ENCODE data around the gene IL34.

IL34 gene

DNA sequence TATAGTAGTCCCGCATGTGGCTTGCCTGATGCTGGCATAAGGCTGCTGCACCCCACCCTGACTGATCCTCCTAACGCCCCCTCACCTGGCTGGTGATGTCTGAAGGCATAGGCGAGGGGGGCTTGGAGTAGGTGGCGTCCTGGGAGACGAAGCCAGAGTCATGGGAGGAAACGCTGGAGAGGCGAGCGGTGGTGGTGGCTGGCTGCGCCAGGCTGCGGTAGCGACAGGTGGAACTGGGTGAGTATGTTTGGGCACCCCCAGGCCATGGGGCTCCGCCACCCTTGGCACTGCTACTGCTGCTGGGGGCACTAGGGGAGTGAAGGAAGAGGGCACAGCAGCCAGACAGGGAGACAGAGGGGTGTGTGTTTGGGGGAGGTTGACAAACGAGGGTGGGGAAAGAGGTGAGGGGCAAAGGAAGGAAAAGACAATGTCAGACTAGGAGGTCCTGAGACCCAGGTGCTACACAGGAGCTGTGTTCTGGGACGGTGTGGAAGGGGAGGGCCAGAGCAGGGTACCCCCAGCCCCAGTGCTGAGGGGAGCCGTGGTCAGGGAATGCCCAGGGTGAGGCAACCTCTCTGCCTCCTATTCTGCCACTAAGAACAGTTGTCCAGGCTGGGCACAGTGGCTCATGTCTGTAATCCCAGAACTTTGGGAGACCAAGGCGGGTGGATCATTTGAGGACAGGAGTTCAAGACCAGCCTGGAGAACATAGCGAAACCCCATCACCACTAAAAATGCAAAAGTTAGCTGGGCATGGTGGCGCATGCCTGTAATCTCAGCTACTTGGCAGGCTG, 28.1 kb downstream of the IL34 start:
- TF ChIP-seq, protein P1, sequence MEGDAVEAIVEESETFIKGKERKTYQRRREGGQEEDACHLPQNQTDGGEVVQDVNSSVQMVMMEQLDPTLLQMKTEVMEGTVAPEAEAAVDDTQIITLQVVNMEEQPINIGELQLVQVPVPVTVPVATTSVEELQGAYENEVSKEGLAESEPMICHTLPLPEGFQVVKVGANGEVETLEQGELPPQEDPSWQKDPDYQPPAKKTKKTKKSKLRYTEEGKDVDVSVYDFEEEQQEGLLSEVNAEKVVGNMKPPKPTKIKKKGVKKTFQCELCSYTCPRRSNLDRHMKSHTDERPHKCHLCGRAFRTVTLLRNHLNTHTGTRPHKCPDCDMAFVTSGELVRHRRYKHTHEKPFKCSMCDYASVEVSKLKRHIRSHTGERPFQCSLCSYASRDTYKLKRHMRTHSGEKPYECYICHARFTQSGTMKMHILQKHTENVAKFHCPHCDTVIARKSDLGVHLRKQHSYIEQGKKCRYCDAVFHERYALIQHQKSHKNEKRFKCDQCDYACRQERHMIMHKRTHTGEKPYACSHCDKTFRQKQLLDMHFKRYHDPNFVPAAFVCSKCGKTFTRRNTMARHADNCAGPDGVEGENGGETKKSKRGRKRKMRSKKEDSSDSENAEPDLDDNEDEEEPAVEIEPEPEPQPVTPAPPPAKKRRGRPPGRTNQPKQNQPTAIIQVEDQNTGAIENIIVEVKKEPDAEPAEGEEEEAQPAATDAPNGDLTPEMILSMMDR (IDR thresholded peaks at IDR 0.05; ENCODE audit: insufficient read depth, low read depth, low read length, missing control alignments) = no peak

DNA sequence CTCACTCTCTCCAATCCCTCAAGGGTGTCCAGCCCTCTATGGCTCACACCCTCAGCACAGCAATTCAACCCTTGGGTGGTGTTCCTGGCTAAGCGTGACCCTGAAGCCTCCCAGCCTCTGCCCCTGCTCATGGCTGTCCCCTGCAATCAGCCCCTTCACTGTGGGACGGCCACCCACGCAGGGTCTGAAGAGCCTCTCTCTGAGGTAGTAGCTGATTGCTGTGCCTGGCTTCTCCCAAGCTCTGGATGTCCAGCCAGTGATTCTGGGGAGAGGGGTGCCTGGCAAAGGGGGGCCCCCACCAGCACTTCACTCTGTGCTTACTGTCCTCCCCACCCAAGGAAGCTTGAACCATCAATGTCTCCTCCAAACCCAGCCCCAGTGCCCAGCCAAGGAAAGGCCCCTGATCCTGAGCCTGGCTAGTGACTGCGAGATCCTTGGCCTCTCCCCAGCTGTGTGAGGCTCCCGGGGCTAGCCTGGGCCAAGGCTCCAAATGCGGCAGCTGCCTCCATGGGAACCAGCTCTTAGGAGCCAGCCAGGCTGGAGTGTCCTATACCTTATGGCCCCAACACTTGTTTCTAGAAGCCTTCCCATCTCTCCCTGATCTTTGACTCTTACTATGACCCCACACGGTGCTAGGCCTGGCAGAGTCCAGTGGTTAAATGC, 29.6 kb downstream of the IL34 start:
- DNase-seq (ENCODE audit: low read depth) = no peak
- no peak overlapping the region for H3K4me3 ChIP-seq (ENCODE audit: low read depth, low read length)
- TF ChIP-seq, protein P1 (IDR thresholded peaks at IDR 0.05; ENCODE audit: insufficient read depth, low read depth, low read length, missing control alignments) = no peak

More for the DNA sequence above, 28.1 kb downstream of the IL34 start:
- H3K4me3 ChIP-seq (ENCODE audit: low read depth, low read length) = no peak overlapping the region
- no peak for DNase-seq (ENCODE audit: low read depth)

DNA sequence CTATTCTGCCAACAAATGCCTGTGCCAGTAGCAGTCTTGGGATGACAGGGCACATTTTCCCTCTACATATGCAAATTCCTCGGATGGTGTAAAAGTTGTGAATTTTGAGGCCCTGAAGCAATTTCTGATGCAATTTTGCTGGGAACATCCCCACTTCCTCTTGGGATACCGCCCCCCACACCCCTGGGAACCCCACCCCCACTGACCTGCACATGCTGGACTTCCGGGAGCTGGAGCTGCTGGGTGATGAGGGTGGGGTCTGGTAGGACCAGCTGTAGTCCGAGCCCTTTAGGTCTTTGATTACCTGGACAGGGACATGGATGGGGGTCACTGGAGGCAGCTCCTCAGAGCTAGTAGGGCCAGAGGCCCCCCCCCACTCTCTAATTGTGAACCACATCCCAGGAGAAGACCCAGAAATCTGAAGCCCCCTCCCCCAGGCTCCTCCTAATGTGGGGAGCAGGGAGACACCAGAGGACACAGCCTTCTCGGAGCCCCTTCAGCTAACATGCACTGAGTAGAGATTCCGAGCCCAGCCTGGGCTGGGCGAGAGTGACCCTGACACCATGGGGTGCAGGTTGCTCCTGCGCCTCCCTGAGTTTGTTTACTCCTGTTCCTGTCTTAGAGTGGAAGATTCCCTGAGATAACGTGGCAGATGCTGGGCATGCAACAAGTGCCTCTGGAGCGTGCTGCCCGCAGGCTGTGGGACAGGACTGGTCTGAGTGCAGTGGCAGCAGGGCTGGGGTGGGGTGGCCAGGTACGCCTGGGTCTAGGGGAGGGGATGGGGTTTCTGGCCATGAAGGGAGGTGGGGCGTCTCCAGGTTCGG, 30.5 kb downstream of the IL34 start:
- TF ChIP-seq, protein P1 (IDR thresholded peaks at IDR 0.05; ENCODE audit: insufficient read depth, low read depth, low read length, missing control alignments) = no peak
- no peak overlapping the region for H3K4me3 ChIP-seq (ENCODE audit: low read depth, low read length)
- DNase-seq (ENCODE audit: low read depth) = no peak

DNA sequence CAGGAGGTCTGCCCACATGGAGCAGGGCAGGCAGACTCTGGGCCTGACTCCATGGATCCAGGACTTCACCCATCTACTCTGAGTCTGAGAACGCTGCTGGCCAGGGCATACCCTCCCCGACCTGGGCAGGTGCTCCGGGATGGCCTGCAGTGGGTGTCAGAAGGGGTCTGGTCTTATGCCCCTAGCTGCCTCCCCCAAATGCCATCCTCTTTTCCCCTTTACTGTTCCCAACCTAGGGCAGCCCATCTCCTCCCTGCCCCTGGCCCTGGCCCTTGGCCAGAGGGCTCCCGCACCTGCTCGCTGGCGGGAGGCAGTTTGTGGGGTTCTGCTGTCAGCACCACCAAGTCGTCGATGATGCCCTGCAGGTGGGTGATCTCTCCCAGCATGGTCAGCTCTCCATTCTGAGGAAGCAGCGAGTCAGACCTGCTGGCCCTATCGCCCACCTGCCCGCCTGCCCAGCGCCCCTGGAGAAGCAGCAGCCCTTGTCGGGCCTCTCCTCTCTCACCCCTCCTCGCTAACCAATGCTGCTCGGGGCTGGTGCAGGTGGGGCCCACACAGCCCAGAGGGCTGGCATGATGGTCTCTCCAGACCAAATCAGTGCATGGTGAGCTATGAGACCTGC, 31.3 kb downstream of the IL34 start:
- no peak overlapping the region for H3K4me3 ChIP-seq (ENCODE audit: low read depth, low read length)
- DNase-seq (ENCODE audit: low read depth) = no peak
- TF ChIP-seq, protein P1 (IDR thresholded peaks at IDR 0.05; ENCODE audit: insufficient read depth, low read depth, low read length, missing control alignments) = no peak

DNA sequence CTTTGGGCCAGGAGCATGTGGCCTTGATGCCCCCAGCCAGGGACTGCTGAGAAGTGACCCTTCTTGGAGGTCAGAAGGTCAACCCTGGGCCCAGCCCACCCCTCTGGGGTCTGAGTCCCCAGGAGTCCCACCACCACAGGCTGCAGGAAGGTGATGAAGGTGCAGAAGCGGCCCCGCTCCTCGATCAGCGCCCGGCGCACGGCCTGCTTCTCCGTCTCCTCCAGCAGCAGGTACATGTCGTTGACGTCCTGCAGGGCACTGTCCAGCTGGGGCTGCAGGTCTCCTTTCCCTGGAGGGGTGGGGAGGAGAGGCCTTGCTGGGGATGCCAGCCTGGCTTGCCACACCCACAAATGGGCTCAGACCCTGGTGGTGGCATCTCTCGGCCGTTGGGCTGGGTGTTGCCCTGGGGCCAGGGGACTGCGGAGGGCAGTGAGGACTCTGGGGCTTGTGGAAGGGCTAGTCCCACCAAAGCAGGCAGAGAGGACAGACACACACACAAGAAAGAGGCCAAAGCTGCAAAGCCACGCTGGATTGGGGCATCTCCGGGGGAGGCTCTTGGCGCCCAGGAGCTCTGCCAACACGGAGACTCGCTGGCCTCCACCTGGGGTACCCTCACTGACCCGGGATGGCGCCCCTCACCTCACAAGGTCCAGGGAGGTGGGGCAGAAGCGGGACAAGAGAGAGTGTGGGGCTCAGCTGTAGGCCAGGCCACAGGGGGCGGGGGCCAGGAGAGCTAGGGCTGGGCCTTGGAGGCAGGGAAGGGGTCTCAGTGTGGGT, 31.9 kb downstream of the IL34 start:
- no peak for DNase-seq (ENCODE audit: low read depth)
- TF ChIP-seq, protein P1 (IDR thresholded peaks at IDR 0.05; ENCODE audit: insufficient read depth, low read depth, low read length, missing control alignments) = no peak
- H3K4me3 ChIP-seq (ENCODE audit: low read depth, low read length) = no peak overlapping the region

Data from GM12865 (cell line).